Left ventricle myocardium superior (tissue), 1 donor: ENCODE measurements around the gene SPCS3. TPM values are rescaled to one million over a fixed set of nuclear protein-coding genes. Genes with fewer than 3 reads are reported as not detected.

ENCODE experiments used
- total RNA-seq: library from RNA; stranded (reverse); fragmentation: NEBNext Ultra II Directional; extraction: Animal tissue kit (Norgen Biotek cat#: 25700); gene quantifications from one replicate; pipeline ENCODE4 v1.2.1, GENCODE V29; 2021
- donor health status: DM: no; HTN: yes; CAD: no; lungs with severe emphysema.

SPCS3 gene
- total RNA-seq, 1 donor from 2014 or later, result 81.0 TPM

Other genes starting within 250 kb of the SPCS3 start
- not detected for gene SPATA4, start 124.4 kb upstream of the SPCS3 start, total RNA-seq
- gene ASB5, start 50.7 kb upstream of the SPCS3 start, total RNA-seq, result 3.1 TPM